GM12801 (cell line): ENCODE results near the gene NR3C2.

Experiments used
- TF ChIP-seq, protein P1 (sequence below): IDR thresholded peaks from one replicate; pipeline ENCODE4 v1.5.1; 2011; ENCODE audit warnings: control low read depth; ENCODE audit not compliant: insufficient read length; ENCODE audit errors: extremely low read depth

Gene NR3C2

GRCh38 chr4:148442832-148443511 lies 758 bp upstream of the NR3C2 start:
- TF ChIP-seq, protein P1, sequence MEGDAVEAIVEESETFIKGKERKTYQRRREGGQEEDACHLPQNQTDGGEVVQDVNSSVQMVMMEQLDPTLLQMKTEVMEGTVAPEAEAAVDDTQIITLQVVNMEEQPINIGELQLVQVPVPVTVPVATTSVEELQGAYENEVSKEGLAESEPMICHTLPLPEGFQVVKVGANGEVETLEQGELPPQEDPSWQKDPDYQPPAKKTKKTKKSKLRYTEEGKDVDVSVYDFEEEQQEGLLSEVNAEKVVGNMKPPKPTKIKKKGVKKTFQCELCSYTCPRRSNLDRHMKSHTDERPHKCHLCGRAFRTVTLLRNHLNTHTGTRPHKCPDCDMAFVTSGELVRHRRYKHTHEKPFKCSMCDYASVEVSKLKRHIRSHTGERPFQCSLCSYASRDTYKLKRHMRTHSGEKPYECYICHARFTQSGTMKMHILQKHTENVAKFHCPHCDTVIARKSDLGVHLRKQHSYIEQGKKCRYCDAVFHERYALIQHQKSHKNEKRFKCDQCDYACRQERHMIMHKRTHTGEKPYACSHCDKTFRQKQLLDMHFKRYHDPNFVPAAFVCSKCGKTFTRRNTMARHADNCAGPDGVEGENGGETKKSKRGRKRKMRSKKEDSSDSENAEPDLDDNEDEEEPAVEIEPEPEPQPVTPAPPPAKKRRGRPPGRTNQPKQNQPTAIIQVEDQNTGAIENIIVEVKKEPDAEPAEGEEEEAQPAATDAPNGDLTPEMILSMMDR: no peak

- TF ChIP-seq, protein P1: no peak
Observed at GRCh38 chr4:148441624-148441985, 609 bp downstream of the NR3C2 start.

DNA sequence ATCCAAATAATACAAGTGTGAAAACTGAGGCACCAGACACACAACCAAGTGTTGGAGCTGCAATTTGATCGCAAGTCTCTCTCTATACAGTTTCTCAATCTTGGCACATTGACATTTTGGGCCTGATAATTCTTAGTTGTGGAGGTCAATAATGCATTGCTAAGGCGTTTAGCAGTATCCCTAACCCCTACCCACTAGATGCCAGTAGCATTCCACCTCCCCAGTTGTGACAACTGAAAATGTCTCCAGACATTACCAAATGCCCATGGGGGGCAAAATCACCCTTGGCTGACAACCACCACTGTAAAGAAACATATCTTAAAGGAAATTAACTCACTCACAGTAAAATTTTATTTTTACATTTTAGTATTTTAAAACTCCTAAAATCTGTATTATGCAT lies 4.2 kb downstream of the NR3C2 start:
- TF ChIP-seq, protein P1: no peak

DNA sequence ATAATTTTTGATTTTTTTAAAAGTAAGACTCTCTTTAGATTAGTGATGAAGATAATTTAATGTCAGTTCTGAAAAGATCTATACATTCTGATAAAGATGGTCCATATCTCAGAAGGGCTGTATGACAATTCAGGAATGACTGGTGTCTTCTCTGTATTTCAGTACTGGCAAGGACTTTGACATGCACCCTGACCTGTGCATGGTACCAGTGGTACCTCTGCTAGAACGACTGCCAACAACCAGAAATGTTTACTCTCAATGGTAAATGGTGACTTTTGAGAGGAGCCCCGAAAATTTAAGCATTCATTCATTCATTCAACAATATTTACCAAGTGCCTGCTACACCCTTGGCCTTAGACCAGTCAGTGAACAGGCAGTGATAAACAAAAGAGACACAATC lies 4.8 kb downstream of the NR3C2 start:
- TF ChIP-seq, protein P1: no peak

GRCh38 chr4:148436512-148436911 lies 5.7 kb downstream of the NR3C2 start:
- TF ChIP-seq, protein P1: no peak

DNA sequence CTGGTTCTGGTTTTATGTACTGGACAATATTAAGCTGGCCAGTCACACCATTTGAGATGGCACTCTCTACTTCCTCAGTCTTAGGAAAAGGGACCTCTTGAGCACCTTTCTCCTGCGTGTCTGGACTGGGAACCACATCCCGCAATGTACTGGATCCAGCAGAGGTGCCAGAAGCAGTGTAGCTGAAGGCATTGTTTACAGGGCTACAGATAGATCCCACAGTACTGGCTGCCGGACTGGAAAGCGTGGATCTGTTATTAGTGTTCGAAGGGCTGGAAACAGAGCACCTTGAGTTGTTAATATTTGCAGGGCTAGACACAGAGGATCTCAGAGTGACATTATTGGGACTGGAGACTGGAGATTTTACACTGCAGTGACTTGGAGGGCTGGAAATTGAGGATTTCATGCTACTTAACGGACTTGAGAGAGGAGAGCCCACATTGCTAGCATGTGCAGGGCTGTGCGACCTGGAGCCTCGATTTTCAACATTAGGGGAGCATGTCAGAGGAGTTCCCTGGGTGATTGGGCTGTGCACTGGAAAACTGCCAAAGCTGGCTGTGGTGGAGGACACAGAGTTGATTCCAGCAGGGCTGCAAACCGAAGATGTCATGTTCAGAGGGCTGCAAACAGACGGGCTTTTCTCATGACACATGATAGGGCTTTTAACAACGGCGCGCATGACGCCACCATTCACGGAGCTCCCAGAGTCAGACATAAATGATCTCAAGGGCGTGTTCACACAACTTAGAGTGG lies 6.4 kb downstream of the NR3C2 start:
- TF ChIP-seq, protein P1: no peak

DNA sequence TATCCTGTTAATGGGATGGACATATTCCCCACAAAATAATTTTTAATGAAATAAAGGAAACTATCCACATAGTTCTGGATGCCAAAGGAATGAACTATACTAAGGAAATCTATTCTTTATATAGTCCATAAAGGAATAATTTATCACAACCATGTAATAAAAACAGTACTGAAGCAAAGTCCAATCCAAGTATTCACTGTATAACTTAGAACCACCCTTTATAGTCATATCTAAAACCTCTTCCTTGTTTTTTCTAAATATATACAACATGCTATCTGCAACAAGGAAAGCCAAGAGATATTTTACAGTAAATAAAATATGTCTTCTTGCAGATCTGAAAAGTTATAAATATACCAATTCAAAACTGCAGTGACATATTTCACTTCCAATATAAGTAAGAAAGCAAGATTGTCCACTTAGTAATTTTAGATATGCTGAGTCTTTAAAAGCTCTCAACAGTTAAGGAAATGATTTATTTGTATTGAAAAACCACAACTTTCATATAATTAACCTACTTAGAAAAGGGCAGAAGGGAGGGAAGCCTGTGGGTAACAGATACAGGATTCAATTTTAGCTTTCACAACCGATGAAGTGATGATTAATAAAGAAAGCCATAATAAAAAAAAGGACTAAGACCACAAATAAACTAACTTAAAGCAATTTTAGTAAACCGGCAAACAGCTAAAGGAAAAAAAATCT lies 8.0 kb downstream of the NR3C2 start:
- TF ChIP-seq, protein P1: no peak
